ENCODE measurements around the gene SERTAD1.

Gene SERTAD1

DNA sequence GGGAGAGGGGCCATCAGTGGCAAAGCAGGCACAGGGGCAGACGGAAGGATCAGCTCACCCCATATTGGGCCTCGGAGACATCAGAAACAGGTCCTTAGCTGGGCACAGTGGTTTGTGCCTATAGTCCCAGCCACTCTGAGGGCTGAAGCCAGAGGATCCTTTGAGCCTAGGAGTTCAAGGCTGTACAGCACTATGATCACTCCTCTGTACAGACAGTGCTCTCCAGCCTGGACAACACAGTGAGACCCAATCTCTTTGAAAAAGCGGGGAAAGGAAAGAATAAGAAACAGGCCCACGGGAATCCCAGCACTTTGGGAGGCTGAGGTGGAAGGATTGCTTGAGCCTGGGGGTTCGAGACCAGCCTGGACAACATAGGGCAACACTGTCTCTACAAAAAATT, 6.0 kb downstream of the SERTAD1 start:
- no peak overlapping the region for H3K4me3 ChIP-seq (ENCODE audit: low read depth, low read length)
- TF ChIP-seq, protein P1, sequence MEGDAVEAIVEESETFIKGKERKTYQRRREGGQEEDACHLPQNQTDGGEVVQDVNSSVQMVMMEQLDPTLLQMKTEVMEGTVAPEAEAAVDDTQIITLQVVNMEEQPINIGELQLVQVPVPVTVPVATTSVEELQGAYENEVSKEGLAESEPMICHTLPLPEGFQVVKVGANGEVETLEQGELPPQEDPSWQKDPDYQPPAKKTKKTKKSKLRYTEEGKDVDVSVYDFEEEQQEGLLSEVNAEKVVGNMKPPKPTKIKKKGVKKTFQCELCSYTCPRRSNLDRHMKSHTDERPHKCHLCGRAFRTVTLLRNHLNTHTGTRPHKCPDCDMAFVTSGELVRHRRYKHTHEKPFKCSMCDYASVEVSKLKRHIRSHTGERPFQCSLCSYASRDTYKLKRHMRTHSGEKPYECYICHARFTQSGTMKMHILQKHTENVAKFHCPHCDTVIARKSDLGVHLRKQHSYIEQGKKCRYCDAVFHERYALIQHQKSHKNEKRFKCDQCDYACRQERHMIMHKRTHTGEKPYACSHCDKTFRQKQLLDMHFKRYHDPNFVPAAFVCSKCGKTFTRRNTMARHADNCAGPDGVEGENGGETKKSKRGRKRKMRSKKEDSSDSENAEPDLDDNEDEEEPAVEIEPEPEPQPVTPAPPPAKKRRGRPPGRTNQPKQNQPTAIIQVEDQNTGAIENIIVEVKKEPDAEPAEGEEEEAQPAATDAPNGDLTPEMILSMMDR (IDR thresholded peaks at IDR 0.05; ENCODE audit: borderline replicate concordance, insufficient read depth, low read depth, low read length), result no peak

DNA sequence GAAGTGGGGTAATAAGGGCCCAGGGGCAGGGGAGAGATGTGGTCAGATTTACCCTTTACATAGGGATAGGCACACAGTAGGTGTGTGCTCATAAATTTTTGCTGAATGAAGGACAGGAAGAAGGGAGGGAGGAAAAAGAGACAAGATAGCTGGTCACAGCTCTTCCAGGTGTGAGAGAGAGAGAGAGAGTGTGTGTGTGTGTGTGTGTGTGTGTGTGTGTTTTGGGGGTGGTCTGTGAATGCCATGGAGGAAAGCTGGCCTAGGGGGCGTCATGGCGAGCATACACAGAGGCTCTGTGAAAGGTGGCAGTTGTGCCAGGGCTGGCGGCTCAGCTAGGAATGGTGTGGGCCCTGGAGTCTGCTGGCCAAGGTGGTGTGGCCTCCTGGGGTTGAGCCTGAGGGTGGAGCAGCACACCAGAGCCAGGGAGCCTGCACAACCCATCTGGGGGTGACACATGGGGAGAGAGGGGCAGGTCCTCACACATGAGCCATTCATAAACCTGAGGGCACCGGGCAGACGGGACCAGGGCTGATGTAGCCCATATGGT, 6.7 kb downstream of the SERTAD1 start:
- TF ChIP-seq, protein P1 (IDR thresholded peaks at IDR 0.05; ENCODE audit: borderline replicate concordance, insufficient read depth, low read depth, low read length), result no peak
- no peak overlapping the region for H3K4me3 ChIP-seq (ENCODE audit: low read depth, low read length)

DNA sequence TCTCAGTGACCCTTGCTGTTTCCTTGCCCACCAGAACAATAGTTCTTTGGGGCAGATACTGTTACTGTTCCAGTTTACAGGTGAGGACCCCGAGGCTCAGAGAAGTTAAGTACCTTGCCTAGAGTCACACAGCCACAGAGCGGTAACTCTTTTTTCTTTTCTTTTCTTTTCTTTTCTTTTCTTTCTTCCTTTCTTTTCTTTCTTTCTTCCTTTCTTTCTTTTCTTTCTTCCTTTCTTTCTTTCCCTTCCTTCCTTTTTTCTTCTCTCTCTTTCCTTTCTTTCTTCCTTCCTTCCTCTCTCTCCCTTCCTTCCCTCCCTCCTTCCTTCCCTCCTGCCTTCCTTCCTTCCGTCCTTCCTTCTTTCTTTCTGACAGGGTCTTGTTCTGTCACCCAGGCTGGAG, 7.8 kb downstream of the SERTAD1 start:
- TF ChIP-seq, protein P1 (IDR thresholded peaks at IDR 0.05; ENCODE audit: borderline replicate concordance, insufficient read depth, low read depth, low read length), result no peak
- H3K4me3 ChIP-seq (ENCODE audit: low read depth, low read length), result no peak overlapping the region

DNA sequence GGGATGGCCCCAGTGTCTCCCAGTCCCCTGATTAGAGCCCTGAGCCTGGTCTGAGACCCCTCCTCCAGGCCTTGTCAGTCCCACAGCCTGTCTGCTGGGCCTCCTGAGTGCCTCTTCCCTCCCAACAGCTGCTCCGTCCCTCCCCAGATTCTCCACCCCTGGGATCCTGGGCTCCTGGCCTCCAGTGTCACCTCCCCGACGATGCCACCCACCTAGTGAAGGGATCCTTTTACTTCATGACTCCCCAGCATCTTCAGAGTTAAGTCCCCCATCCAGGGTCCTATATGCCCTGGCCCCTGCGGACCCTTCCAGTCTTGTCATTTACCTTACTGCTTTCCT, 8.2 kb downstream of the SERTAD1 start:
- TF ChIP-seq, protein P1 (IDR thresholded peaks at IDR 0.05; ENCODE audit: borderline replicate concordance, insufficient read depth, low read depth, low read length), result no peak
- no peak overlapping the region for H3K4me3 ChIP-seq (ENCODE audit: low read depth, low read length)

DNA sequence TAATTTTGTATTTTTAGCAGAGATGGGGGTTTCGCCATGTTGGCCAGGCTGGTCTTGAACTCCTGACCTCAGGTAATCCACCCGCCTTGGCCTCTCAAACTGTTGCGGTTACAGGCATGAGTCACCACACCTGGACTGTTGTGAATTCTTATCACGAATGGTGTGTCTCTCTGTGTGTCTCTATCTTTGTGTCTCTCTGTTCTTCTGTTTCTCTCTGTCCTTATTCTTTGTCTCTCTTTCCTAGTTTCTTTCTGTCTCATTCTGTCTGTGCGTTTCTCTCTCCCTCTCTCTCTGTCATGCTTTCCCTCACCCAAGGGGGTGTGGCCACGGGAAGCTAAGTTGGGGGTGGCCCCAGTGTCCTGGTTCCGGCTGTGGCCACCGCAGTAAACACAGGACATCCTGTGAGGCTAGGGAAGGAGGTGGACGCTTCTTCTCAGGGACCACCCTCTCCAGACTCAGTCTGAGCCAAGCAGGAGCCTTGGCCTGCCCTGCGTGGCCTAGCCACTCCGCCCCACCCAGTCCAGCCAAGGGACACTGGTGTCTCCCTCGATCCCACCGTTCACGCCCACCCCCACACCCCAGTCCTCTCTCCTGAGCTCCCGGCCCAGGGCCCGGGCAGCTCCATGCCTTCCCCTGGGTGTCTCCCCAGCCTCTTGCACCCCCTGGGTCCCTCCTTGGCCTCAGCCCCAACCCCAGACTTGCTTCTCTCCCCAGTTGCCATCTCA, 8.7 kb downstream of the SERTAD1 start:
- no peak overlapping the region for H3K4me3 ChIP-seq (ENCODE audit: low read depth, low read length)
- TF ChIP-seq, protein P1 (IDR thresholded peaks at IDR 0.05; ENCODE audit: borderline replicate concordance, insufficient read depth, low read depth, low read length), result no peak

DNA sequence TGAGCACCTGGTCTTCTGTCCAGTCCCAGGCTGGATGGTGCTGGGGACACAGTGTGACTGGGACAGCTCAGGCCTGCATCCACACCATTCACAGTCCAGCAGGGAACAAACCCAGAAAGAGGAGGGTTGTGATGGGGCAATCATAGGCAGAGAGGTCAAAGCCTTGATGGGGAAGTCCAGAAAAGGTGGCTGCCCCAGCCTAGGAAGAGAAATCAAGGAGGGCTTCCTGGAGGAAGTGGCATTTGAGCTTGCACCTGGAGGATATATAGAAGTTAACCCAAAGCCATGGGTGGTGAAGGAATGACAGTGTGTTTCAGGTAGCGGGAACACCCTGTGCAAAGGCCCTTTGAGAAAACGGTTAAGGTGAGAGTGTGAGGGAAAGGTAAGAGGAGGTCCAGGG, 10.0 kb downstream of the SERTAD1 start:
- TF ChIP-seq, protein P1 (IDR thresholded peaks at IDR 0.05; ENCODE audit: borderline replicate concordance, insufficient read depth, low read depth, low read length), result no peak
- no peak overlapping the region for H3K4me3 ChIP-seq (ENCODE audit: low read depth, low read length)

Measured in GM12875 (cell line).